NB4 (cell line): Measurements from ENCODE around the gene PPP2R2D.

ENCODE experiments used
- CTCF ChIP-seq: IDR thresholded peaks from one replicate; pipeline ENCODE4 v1.5.1; 2012; ENCODE audit warnings: low read depth, low read length
- POLR2A ChIP-seq: IDR thresholded peaks from 2 replicates; pipeline ENCODE4 v1.6.1; 2011; ENCODE audit warnings: mild to moderate bottlenecking; ENCODE audit not compliant: insufficient read length; ENCODE audit errors: extremely low read depth

- TF ChIP-seq POLR2A = no peak
- no peak for TF ChIP-seq CTCF
Observed at GRCh38 chr10:131901181-131901829, 497 bp downstream of the PPP2R2D start.
